H9 (cell line): ENCODE measurements around the gene CFAP298. TPM values are rescaled to one million over a fixed set of nuclear protein-coding genes. Genes with fewer than 3 reads are reported as not detected.
A peak's percentile ranks its signal among the peaks of the same experiment; 100 is the strongest.

ENCODE experiments used
- DNase-seq: peaks from one replicate; pipeline ENCODE4 v3.0.0-alpha.2; 2017
- H2AFZ ChIP-seq: one replicate; pipeline ENCODE4 v1.6.1; 2013; ENCODE audit warnings: mild to moderate bottlenecking, low read length, control low read depth, moderate library complexity
- H2AK5ac ChIP-seq: 2 replicates; pipeline ENCODE4 v1.6.1; 2013; ENCODE audit warnings: low read length, control low read depth, mixed read lengths; ENCODE audit not compliant: insufficient read length
- H2BK120ac ChIP-seq: one replicate; pipeline ENCODE4 v1.6.1; 2013; ENCODE audit warnings: low read depth, mild to moderate bottlenecking, low read length, control low read depth, inconsistent platforms; ENCODE audit not compliant: poor library complexity, severe bottlenecking
- H2BK12ac ChIP-seq: 2 replicates; pipeline ENCODE4 v1.6.1; 2013; ENCODE audit warnings: low read length, control low read depth, mixed read lengths, low read depth; ENCODE audit not compliant: insufficient read length
- H2BK15ac ChIP-seq: 2 replicates; pipeline ENCODE4 v1.6.1; 2013; ENCODE audit warnings: low read depth, low read length, control low read depth
- H2BK20ac ChIP-seq: one replicate; pipeline ENCODE4 v1.6.1; 2013; ENCODE audit warnings: low read depth, mild to moderate bottlenecking, low read length, control low read depth, inconsistent platforms; ENCODE audit not compliant: poor library complexity, severe bottlenecking
- H2BK5ac ChIP-seq: 2 replicates; pipeline ENCODE4 v1.6.1; 2013; ENCODE audit warnings: low read length, control low read depth, mixed read lengths; ENCODE audit not compliant: insufficient read length
- H3K14ac ChIP-seq: 2 replicates; pipeline ENCODE4 v1.6.1; 2013; ENCODE audit warnings: low read length, control low read depth; ENCODE audit not compliant: insufficient read depth
- H3K18ac ChIP-seq: 2 replicates; pipeline ENCODE4 v1.6.1; 2013; ENCODE audit warnings: low read depth, mild to moderate bottlenecking, mixed read lengths, low read length, control low read depth; ENCODE audit not compliant: insufficient read length
- H3K23ac ChIP-seq: 2 replicates; pipeline ENCODE4 v1.6.1; 2013; ENCODE audit warnings: low read length, control low read depth, mixed read lengths, low read depth; ENCODE audit not compliant: insufficient read length
- H3K23me2 ChIP-seq: 2 replicates; pipeline ENCODE4 v1.6.1; 2013; ENCODE audit warnings: low read depth, mild to moderate bottlenecking, mixed read lengths, low read length, control low read depth; ENCODE audit not compliant: insufficient read length, poor library complexity, severe bottlenecking
- H3K27ac ChIP-seq: 2 replicates; pipeline ENCODE4 v1.5.1; 2013; ENCODE audit warnings: low read length, control low read depth, mixed read lengths, low read depth; ENCODE audit not compliant: insufficient read length
- H3K27me3 ChIP-seq: 2 replicates; pipeline ENCODE4 v1.6.1; 2013; ENCODE audit warnings: low read length, control low read depth, inconsistent platforms; ENCODE audit not compliant: insufficient read depth
- H3K4ac ChIP-seq: 2 replicates; pipeline ENCODE4 v1.6.1; 2013; ENCODE audit warnings: low read depth, mild to moderate bottlenecking, control low read depth, inconsistent platforms, low read length, moderate library complexity
- H3K4me1 ChIP-seq: 2 replicates; pipeline ENCODE4 v1.6.1; 2013; ENCODE audit warnings: low read length, control low read depth, inconsistent platforms; ENCODE audit not compliant: insufficient read depth
- H3K4me2 ChIP-seq: 2 replicates; pipeline ENCODE4 v1.6.1; 2013; ENCODE audit warnings: low read length, control low read depth, mixed read lengths; ENCODE audit not compliant: insufficient read length, insufficient read depth
- H3K56ac ChIP-seq: 2 replicates; pipeline ENCODE4 v1.6.1; 2013; ENCODE audit warnings: low read depth, mild to moderate bottlenecking, mixed read lengths, low read length, control low read depth; ENCODE audit not compliant: insufficient read length
- H3K79me1 ChIP-seq: 2 replicates; pipeline ENCODE4 v1.6.1; 2013; ENCODE audit warnings: low read depth, mild to moderate bottlenecking, moderate library complexity, low read length, control low read depth, inconsistent platforms; ENCODE audit not compliant: insufficient read depth, poor library complexity, severe bottlenecking
- H3K79me2 ChIP-seq: 2 replicates; pipeline ENCODE4 v1.6.1; 2013; ENCODE audit warnings: low read length, control low read depth, inconsistent platforms; ENCODE audit not compliant: insufficient read depth
- H3K9ac ChIP-seq: 2 replicates; pipeline ENCODE4 v1.6.1; 2013; ENCODE audit warnings: low read length, control low read depth, mixed read lengths; ENCODE audit not compliant: insufficient read length; ENCODE audit errors: extremely low read depth
- H3K9me3 ChIP-seq: one replicate; pipeline ENCODE4 v1.6.1; 2013; ENCODE audit warnings: low read depth, low read length, inconsistent platforms; ENCODE audit not compliant: control insufficient read depth
- H3T11ph ChIP-seq: one replicate; pipeline ENCODE4 v1.6.1; 2013; ENCODE audit warnings: mild to moderate bottlenecking, low read length, control low read depth, inconsistent platforms
- H4K20me1 ChIP-seq: one replicate; pipeline ENCODE4 v1.6.1; 2013; ENCODE audit not compliant: control insufficient read depth, insufficient read length, insufficient read depth
- H4K5ac ChIP-seq: 2 replicates; pipeline ENCODE4 v1.6.1; 2013; ENCODE audit warnings: low read depth, mild to moderate bottlenecking, mixed read lengths, low read length, control low read depth; ENCODE audit not compliant: insufficient read length
- H4K8ac ChIP-seq: replicated peaks from 2 replicates; pipeline ENCODE4 v1.6.1; 2013; ENCODE audit warnings: low read length, control low read depth, mixed read lengths, low read depth; ENCODE audit not compliant: insufficient read length
- H4K91ac ChIP-seq: 2 replicates; pipeline ENCODE4 v1.6.1; 2013; ENCODE audit warnings: low read depth, mild to moderate bottlenecking, moderate library complexity, mixed read lengths, low read length, control low read depth; ENCODE audit not compliant: insufficient read length
- H3K27ac Mint-ChIP-seq, 3 experiments: 2 replicates in 2 of 3; 3 replicates in 1 of 3; pipeline ENCODE4 v1.8.0; 2020 to 2021; ENCODE audit warnings: mixed read lengths in 3 of 3, mild to moderate bottlenecking in 1 of 3, moderate library complexity in 1 of 3
- H3K27me3 Mint-ChIP-seq: 2 replicates; pipeline ENCODE4 v1.8.0; 2021; ENCODE audit warnings: low read depth, mild to moderate bottlenecking, moderate library complexity, mixed read lengths
- H3K36me3 Mint-ChIP-seq, 3 experiments: 2 replicates in 2 of 3; 3 replicates in 1 of 3; pipeline ENCODE4 v1.8.0; 2020 to 2021; ENCODE audit warnings: low read depth in 3 of 3, mixed read lengths in 3 of 3; ENCODE audit not compliant: insufficient read depth in 1 of 3
- H3K4me1 Mint-ChIP-seq, 2 experiments: 2 replicates each; pipeline ENCODE4 v1.8.0; 2020; ENCODE audit warnings: mixed read lengths in 2 of 2
- H3K4me3 Mint-ChIP-seq, 2 experiments: 2 replicates in 1 of 2; 3 replicates in 1 of 2; pipeline ENCODE4 v1.8.0; 2020 to 2021; ENCODE audit warnings: mild to moderate bottlenecking in 2 of 2, mixed read lengths in 2 of 2, moderate library complexity in 1 of 2
- H3K9me3 Mint-ChIP-seq, 2 experiments: 2 replicates in 1 of 2; 3 replicates in 1 of 2; pipeline ENCODE4 v1.8.0; 2020; ENCODE audit warnings: mild to moderate bottlenecking in 2 of 2, mixed read lengths in 2 of 2, moderate library complexity in 1 of 2
- WGBS: extraction: QIAGEN DNeasy Blood & Tissue Kit; methylation state at CpG from one replicate; pipeline ENCODE4 v1.1.7; 2013; ENCODE audit warnings: missing lambda C conversion rate, low lambda C conversion rate, mixed read lengths; ENCODE audit not compliant: insufficient read length; ENCODE audit errors: extremely low coverage; 5-methylcytosine and 5-hydroxymethylcytosine counted together
- total RNA-seq: library from RNA; stranded (reverse); gene quantifications from 2 replicates; pipeline ENCODE4 v1.2.1, GENCODE V29; 2021
- TF ChIP-seq, protein P1 (sequence below): fragments of 200-600 bp; sonication (generic); conservative IDR thresholded peaks from 3 replicates; pipeline ENCODE4 v1.8.0; 2021; ENCODE audit warnings: antibody characterized with exemption, mild to moderate bottlenecking

Gene CFAP298
- total RNA-seq, 1 experiment from 2014 or later = 81.8 TPM

DNA sequence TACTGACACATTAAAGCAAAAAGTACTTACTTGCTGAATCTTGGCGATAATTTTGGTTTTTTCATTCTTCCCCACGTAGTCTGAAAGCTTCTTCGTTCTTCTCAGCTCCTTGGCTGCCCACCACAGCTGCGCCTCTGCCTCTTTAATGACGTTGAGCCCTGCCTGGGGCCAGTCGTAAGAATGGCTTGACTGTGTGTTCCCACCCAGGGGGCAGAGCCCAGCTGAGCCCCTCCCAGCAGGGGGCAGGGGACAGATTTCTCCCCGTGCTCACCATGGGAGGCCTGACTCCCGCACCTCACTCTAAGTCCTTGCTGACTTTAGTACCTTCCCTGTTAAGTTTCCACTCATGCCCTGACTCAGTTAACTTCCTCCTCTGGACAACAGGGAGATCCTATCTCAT, 9.0 kb downstream of the CFAP298 start:
- Histone ChIP-seq H3K23me2 (no peaks in the 10 kb centered on the region), H2AFZ (no peak overlapping the region), H4K5ac (no peak overlapping the region), H3K4me2 (peak overlapping the region; percentile 3), H2BK15ac (no peak overlapping the region), H2BK20ac (no peak overlapping the region), H3K27me3 (no peaks in the 10 kb centered on the region), H3K18ac (no peak overlapping the region), H3K56ac (no peak overlapping the region), H3K23ac (no peak overlapping the region), H3K27ac (no peak overlapping the region), H2BK5ac (no peak overlapping the region), H3T11ph (no peak overlapping the region), H3K79me2 (no peaks in the 10 kb centered on the region), H2BK12ac (no peak overlapping the region), H4K8ac (no peak overlapping the region), H3K9ac (no peak overlapping the region), H3K4ac (no peak overlapping the region), H3K9me3 (no peaks in the 10 kb centered on the region), H4K91ac (no peak overlapping the region), H4K20me1 (no peaks in the 10 kb centered on the region), H3K79me1 (no peaks in the 10 kb centered on the region), H3K14ac (no peak overlapping the region), H3K4me1 (peaks cover 25% of the 10 kb centered on the region), H2BK120ac (no peak overlapping the region), H2AK5ac (no peak overlapping the region)
- TF ChIP-seq, protein P1, sequence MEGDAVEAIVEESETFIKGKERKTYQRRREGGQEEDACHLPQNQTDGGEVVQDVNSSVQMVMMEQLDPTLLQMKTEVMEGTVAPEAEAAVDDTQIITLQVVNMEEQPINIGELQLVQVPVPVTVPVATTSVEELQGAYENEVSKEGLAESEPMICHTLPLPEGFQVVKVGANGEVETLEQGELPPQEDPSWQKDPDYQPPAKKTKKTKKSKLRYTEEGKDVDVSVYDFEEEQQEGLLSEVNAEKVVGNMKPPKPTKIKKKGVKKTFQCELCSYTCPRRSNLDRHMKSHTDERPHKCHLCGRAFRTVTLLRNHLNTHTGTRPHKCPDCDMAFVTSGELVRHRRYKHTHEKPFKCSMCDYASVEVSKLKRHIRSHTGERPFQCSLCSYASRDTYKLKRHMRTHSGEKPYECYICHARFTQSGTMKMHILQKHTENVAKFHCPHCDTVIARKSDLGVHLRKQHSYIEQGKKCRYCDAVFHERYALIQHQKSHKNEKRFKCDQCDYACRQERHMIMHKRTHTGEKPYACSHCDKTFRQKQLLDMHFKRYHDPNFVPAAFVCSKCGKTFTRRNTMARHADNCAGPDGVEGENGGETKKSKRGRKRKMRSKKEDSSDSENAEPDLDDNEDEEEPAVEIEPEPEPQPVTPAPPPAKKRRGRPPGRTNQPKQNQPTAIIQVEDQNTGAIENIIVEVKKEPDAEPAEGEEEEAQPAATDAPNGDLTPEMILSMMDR = no peak
- Mint-ChIP-seq H3K36me3 (peaks cover 59 to 81% (median 70%) of the 10 kb centered on the region in 3 experiments), H3K4me1 (peaks cover 58 to 63% of the 10 kb centered on the region in 2 experiments), H3K27me3 (no peaks in the 10 kb centered on the region; the same call in 1 of the 2 replicates), H3K27ac (peak overlapping the region; percentile 36 to 88 (median 71); a peak in 4 of 7 replicates), H3K4me3 (peak overlapping the region; percentile 49 to 60), H3K9me3 (no peaks in the 10 kb centered on the region)
- no peak for DNase-seq
- WGBS = no CpG with 5 or more reads among the region's 8 CpGs
